ENCODE measurements around the gene CDCA5. TPM values are rescaled to one million over a fixed set of nuclear protein-coding genes. Genes with fewer than 3 reads are reported as not detected.

Gene CDCA5
- total RNA-seq, 1 experiment from 2014 or later: 73.4 TPM

DNA sequence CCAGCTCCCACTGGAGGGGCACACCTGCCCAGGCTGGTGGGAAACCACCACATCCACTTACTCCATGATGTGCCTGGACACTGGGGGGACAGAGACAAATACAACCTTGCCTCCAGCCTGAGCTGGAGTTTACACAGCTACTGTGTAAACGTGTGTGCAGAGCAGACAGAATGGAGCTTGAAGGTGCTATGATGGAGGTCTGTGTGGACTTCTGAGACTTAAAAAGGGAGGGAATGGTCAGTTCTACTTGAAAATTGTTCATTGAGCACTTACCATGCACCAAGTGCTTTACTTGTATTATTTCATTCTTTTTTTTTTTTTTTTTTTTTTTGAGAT is 11.2 kb downstream of the CDCA5 start:
- intact Hi-C loops (cut with micrococcal nuclease): no loop called here
- POLR2A ChIA-PET (ENCODE audit: unreplicated experiment): no interaction called here
- no TSS peak for BruUV-seq (replicated peaks)

DNA sequence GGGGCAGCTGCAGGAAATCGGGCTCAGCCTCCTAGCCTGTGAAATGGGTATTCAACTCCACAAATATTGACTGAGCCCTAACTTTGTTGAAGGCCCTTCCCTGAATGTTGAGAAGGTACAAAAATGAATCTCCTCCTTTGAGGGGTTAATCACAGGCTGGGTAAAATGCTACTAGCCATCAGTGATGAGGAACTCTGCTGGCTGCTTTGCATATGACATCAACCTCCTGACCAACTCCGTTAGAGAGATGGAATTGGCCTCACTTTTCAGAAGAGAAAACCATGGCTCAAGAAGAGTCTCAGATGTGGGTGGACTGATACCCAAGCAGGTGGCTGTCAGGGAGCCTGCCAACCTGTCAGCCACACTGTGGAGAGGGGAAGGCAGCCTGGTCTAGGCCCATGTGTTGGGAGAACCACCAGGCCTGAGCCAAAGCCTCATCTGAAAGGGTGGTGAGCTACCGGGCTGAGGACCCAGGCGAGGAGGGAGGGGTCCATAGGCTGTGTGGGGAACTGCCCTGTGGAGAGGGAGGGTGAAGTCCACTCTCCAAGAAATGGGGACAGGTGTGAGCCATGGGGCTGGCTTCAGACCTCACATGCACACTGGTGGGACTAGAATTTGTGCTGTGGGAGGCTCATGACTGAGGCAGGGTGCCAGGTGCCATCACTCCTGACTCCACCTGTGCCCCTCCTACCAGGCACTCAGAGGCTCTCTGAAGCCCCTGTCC is 11.8 kb downstream of the CDCA5 start:
- Histone ChIP-seq H3K9ac (ENCODE audit: low read length) (no peak overlapping the region), H3K79me2 (ENCODE audit: low read length) (no peaks in the 10 kb centered on the region), H3F3A (ENCODE audit: low read length, unreplicated experiment) (no peaks in the 10 kb centered on the region), H3K36me3 (ENCODE audit: low read depth, low read length) (peaks cover under 1% of the 10 kb centered on the region), H3K4me1 (ENCODE audit: insufficient read depth, low read length) (no peaks in the 10 kb centered on the region), H4K20me1 (ENCODE audit: low read length) (no peaks in the 10 kb centered on the region), H2AFZ (ENCODE audit: low read length) (no peak overlapping the region), H3K27me3 (ENCODE audit: low read length) (no peaks in the 10 kb centered on the region), H3K27ac (ENCODE audit: low read length) (no peak overlapping the region), H3K9me3 (ENCODE audit: low read length) (no peaks in the 10 kb centered on the region), H3K4me3 (ENCODE audit: low read length) (no peak overlapping the region), H3K4me2 (ENCODE audit: low read length) (no peak overlapping the region), H3K9me2 (replicated peaks; ENCODE audit: low read length) (no peaks in the 10 kb centered on the region)
- DNase-seq: no peak
- ChIA-PET CTCF (no interaction called here), POLR2A (ENCODE audit: unreplicated experiment) (no interaction called here)
- intact Hi-C loops (cut with micrococcal nuclease): no loop called here
- TF ChIP-seq, protein P1, sequence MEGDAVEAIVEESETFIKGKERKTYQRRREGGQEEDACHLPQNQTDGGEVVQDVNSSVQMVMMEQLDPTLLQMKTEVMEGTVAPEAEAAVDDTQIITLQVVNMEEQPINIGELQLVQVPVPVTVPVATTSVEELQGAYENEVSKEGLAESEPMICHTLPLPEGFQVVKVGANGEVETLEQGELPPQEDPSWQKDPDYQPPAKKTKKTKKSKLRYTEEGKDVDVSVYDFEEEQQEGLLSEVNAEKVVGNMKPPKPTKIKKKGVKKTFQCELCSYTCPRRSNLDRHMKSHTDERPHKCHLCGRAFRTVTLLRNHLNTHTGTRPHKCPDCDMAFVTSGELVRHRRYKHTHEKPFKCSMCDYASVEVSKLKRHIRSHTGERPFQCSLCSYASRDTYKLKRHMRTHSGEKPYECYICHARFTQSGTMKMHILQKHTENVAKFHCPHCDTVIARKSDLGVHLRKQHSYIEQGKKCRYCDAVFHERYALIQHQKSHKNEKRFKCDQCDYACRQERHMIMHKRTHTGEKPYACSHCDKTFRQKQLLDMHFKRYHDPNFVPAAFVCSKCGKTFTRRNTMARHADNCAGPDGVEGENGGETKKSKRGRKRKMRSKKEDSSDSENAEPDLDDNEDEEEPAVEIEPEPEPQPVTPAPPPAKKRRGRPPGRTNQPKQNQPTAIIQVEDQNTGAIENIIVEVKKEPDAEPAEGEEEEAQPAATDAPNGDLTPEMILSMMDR (conservative IDR thresholded peaks at IDR 0.05; ENCODE audit: low read depth, low read length): no peak
- TF ChIP-seq EZH2 (IDR thresholded peaks at IDR 0.05; ENCODE audit: low read length, unreplicated experiment): no peak
- no peak for TF ChIP-seq EZH2phosphoT487 (IDR thresholded peaks at IDR 0.05; ENCODE audit: borderline replicate concordance, low read length)
- no TSS peak for BruUV-seq (replicated peaks)
- ATAC-seq: no peak

More for the DNA sequence above, 11.2 kb downstream of the CDCA5 start:
- no peak overlapping the region for H3K4me3 ChIP-seq (ENCODE audit: low read length)
- H3K4me1 ChIP-seq (ENCODE audit: insufficient read depth, low read length): no peaks in the 10 kb centered on the region
- H3F3A ChIP-seq (ENCODE audit: low read length, unreplicated experiment): no peaks in the 10 kb centered on the region
- H3K9me3 ChIP-seq (ENCODE audit: low read length): no peaks in the 10 kb centered on the region
- no peak overlapping the region for H3K4me2 ChIP-seq (ENCODE audit: low read length)
- peaks cover 6% of the 10 kb centered on the region for H3K36me3 ChIP-seq (ENCODE audit: low read depth, low read length)
- TF ChIP-seq, protein P1 (conservative IDR thresholded peaks at IDR 0.05; ENCODE audit: low read depth, low read length): no peak
- TF ChIP-seq EZH2phosphoT487 (IDR thresholded peaks at IDR 0.05; ENCODE audit: borderline replicate concordance, low read length) (no peak), EZH2 (IDR thresholded peaks at IDR 0.05; ENCODE audit: low read length, unreplicated experiment) (no peak)
- H3K27me3 ChIP-seq (ENCODE audit: low read length): no peaks in the 10 kb centered on the region
- H3K27ac ChIP-seq (ENCODE audit: low read length): no peak overlapping the region
- no peak overlapping the region for H3K9ac ChIP-seq (ENCODE audit: low read length)
- no peaks in the 10 kb centered on the region for H3K9me2 ChIP-seq (replicated peaks; ENCODE audit: low read length)
- ATAC-seq (peak; percentile 22; the same call in 1 of the 2 replicates), DNase-seq (no peak)
- no peak overlapping the region for H2AFZ ChIP-seq (ENCODE audit: low read length)
- H4K20me1 ChIP-seq (ENCODE audit: low read length): no peaks in the 10 kb centered on the region
- peaks cover 5% of the 10 kb centered on the region for H3K79me2 ChIP-seq (ENCODE audit: low read length)
- CTCF ChIA-PET: no interaction called here

DNA sequence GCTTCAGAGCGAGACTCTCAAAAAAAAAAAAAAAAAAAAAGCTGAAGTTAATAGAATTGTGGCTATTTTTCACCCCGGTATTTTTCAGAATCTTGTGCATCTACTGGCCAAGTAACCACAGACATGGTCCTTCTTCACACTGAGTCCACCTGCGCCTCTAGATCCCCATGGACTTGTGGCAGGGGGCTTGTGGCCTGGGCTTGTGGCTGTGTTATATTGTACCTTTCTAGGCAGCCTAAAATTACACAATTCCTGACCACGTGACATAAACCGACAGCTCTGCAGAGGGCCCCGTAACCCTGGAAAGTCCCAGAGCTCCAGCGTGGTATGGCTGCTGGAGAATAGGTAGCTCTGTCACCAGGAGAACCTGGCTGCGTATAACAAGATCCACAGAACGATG is 14.6 kb downstream of the CDCA5 start:
- BruUV-seq (replicated peaks): no TSS peak

More for the DNA sequence above, 14.6 kb downstream of the CDCA5 start:
- no peak for DNase-seq
- H2AFZ ChIP-seq (ENCODE audit: low read length): no peak overlapping the region
- TF ChIP-seq EZH2 (IDR thresholded peaks at IDR 0.05; ENCODE audit: low read length, unreplicated experiment) (no peak), EZH2phosphoT487 (IDR thresholded peaks at IDR 0.05; ENCODE audit: borderline replicate concordance, low read length) (no peak)
- TF ChIP-seq, protein P1 (conservative IDR thresholded peaks at IDR 0.05; ENCODE audit: low read depth, low read length): no peak
- ChIA-PET CTCF (no interaction called here), POLR2A (ENCODE audit: unreplicated experiment) (interaction anchor here (0.6 kb wide), 1 partner anchor 28 kb away, joined by 4 read pairs; the partner anchor contains the start of gene SAC3D1)
- no peaks in the 10 kb centered on the region for H3F3A ChIP-seq (ENCODE audit: low read length, unreplicated experiment)
- ATAC-seq: no peak
- no peak overlapping the region for H3K9ac ChIP-seq (ENCODE audit: low read length)
- H3K9me2 ChIP-seq (replicated peaks; ENCODE audit: low read length): no peaks in the 10 kb centered on the region
- H3K79me2 ChIP-seq (ENCODE audit: low read length): no peaks in the 10 kb centered on the region
- H3K36me3 ChIP-seq (ENCODE audit: low read depth, low read length): no peaks in the 10 kb centered on the region
- no peaks in the 10 kb centered on the region for H3K27me3 ChIP-seq (ENCODE audit: low read length)
- no peak overlapping the region for H3K4me2 ChIP-seq (ENCODE audit: low read length)
- H3K4me3 ChIP-seq (ENCODE audit: low read length): no peak overlapping the region
- no peaks in the 10 kb centered on the region for H4K20me1 ChIP-seq (ENCODE audit: low read length)
- H3K4me1 ChIP-seq (ENCODE audit: insufficient read depth, low read length): no peaks in the 10 kb centered on the region
- no peak overlapping the region for H3K27ac ChIP-seq (ENCODE audit: low read length)
- no peaks in the 10 kb centered on the region for H3K9me3 ChIP-seq (ENCODE audit: low read length)
- intact Hi-C loops (cut with micrococcal nuclease): no loop called here
